ENCODE measurements around the gene POU2F1. TPM values are rescaled to one million over a fixed set of nuclear protein-coding genes. Genes with fewer than 3 reads are reported as not detected.
"Not testable (repeated sequence)": the region's sequence is repeated elsewhere in the genome, so short reads cannot be mapped to it uniquely, and the experiment has no call there.

The POU2F1 gene
- total RNA-seq, 1 donor from 2014 or later, result 7.4 TPM

GRCh38 chr1:167292216-167292615, 71.5 kb downstream of the POU2F1 start:
- no peak for ATAC-seq (ENCODE audit: poor library complexity)
- intact Hi-C loops (cut with DNase I), result no loop called here
- DNase-seq, result no peak

- no peak for ATAC-seq (ENCODE audit: poor library complexity)
- intact Hi-C loops (cut with DNase I), result no loop called here
- DNase-seq, result no peak
These were observed 72.4 kb downstream of the POU2F1 start for GRCh38 chr1:167293057-167293456.

DNA sequence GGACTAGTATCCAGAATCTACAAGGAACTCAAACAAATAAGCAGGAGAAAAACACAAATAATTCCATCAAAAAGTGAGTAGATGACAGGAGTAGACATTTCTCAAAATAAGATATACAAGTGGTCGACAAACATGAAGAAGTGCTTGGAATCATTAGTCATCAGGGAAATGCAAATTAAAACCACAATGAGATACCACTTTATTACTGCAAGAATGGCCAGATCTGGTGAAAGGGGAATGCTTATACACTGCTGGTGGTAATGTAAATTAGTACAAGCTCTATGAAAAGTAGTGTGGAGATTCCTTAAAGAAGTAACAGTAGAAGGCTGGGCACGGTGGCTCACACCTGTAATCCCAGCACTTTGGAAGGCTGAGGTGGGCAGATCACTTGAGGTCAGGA, 73.8 kb downstream of the POU2F1 start:
- ATAC-seq (ENCODE audit: poor library complexity) (no peak), DNase-seq (no peak)
- intact Hi-C loops (cut with DNase I), result no loop called here

- no peak for DNase-seq
- intact Hi-C loops (cut with DNase I), result no loop called here
- peak; percentile 88 for ATAC-seq (ENCODE audit: poor library complexity)
These were observed 76.8 kb downstream of the POU2F1 start for GRCh38 chr1:167297222-167298214.

DNA sequence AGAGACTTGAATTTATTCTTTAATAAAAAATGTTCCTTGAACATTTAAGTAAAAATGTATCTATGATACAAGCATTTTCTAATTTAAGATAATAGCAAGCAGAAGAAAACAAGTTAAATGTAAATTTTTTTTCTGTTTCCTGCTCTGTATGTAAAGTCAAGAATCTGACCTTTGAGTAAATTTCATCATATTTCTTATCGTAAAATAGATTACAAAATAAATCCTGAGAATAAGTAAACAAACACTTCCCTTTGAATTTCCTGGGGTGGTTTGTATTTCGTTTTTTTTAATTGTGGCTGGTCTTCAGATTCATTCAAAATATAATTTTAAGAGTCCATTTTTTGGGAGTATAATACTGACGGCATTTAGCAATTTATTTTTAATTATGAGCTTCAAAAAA, 77.6 kb downstream of the POU2F1 start:
- intact Hi-C loops (cut with DNase I), result no loop called here
- DNase-seq (no peak), ATAC-seq (ENCODE audit: poor library complexity) (no peak)

DNA sequence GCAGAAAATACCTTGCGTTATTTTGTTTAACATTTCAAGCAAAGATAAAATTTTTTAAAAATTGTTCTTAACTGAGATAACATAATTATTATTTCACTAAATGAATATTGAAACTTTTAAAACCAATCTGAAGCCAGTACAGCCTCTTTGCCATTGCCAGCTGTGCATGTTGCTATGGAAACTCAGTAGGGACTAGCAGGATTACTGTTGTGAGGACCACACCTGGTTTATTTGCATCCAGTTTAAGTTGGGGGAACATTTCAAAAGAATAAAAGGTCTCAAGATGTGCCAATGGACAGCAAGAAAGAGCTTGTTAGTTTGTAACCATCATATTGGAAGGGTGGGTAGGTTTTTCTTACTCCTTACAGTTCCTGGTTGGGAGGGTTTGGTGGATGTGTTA, 80.7 kb downstream of the POU2F1 start:
- DNase-seq, result no peak
- intact Hi-C loops (cut with DNase I), result no loop called here
- no peak for ATAC-seq (ENCODE audit: poor library complexity)

DNA sequence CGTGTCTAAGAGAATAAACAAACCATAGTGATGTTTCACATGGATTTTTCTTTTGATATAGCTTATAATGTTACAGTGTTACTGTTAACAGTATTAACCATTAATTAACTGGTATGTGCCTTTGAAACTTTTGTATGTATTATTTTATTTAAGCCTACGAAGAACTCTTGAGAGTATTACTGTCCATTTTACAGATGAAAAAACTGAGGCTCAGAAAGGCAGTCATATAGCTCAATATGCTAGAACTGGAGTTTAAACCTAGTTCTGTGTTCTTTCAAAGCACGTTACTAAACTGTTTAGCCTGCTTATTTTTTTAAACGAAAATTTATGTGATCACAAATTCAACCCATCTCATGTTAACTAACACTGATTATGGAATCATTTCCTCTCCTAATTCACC, 83.5 kb downstream of the POU2F1 start:
- intact Hi-C loops (cut with DNase I), result no loop called here
- ATAC-seq (ENCODE audit: poor library complexity), result no peak
- no peak for DNase-seq

DNA sequence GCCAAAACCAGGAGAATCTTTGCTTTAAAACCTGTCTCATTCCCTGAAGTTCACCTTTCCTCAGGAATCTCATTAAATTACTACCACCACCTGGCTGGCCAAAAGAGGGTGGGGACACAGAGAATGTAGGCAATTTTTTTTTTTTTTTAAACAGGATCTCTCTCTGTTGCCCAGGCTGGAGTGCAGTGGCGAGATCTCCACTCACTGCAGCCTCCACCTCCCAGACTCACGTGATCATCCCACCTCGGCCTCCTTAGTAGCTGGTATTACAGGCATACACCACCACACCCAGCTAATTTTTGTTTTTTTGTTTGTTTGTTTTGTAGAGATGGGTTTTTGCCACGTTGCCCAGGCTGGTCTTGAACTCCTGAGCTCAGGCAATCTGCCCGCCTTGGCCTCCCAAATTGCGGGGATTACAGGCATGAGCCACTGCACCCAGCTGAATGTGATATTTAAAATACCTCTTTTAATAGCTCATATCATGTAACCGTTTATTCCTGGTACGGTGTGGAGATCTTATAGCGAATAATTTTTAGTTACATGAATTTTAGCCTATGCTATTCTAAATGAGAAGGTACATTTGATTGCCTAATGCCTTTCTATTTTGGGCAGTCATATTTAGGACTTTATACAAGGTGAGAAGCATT, 84.5 kb downstream of the POU2F1 start:
- DNase-seq (no peak), ATAC-seq (ENCODE audit: poor library complexity) (no peak)
- intact Hi-C loops (cut with DNase I), result no loop called here

DNA sequence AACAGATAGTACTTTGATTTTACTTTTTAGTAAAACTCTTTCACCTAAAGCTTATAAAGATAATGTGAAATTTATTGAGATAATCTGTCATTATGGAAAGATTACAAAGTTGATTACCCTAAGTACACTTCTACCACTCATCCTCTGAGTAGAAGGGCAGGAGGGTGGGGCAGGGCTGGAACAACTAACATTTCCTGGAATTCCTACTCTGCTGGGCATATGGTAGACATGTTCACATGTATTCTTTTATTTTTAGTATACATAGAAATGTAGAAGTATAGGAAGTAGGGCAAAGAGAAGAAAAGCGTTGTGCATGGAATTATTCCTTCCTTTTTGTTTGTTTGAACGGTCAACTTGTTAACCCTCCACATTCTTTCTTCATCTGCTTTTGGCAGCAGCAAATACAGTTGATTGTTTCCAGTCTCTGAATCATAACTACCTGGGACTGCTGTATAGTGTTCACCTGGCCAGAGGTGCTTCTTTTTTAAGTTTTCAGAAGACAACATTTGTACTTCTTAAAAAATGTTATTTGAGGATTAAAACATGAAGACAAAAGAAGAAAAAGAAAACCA, 85.1 kb downstream of the POU2F1 start:
- DNase-seq, result no peak
- no peak for ATAC-seq (ENCODE audit: poor library complexity)
- intact Hi-C loops (cut with DNase I), result no loop called here

- no peak for ATAC-seq (ENCODE audit: poor library complexity)
- intact Hi-C loops (cut with DNase I), result no loop called here
- DNase-seq, result no peak
These were observed 90.0 kb downstream of the POU2F1 start for GRCh38 chr1:167310732-167311131.

DNA sequence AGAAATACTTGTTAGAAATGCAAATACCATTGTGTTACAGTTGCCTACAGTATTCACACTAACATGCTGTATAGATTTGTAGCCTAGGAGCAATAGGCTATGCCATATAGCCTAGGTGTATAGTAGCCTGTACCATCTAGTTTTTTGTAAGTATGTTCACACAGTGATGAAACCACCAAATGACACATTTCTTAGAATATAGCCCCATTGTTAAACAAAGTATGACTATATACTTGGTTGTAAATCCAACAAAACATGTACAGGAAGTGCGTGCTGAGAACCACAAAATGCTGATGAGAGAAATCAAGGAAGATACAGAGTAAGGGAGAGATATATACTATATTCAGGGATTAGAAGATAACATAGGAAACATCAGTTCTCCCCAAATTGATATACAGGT, 92.2 kb downstream of the POU2F1 start:
- DNase-seq (no peak), ATAC-seq (ENCODE audit: poor library complexity) (no peak)
- intact Hi-C loops (cut with DNase I), result no loop called here

GRCh38 chr1:167314671-167315070, 94.0 kb downstream of the POU2F1 start:
- DNase-seq, result no peak
- intact Hi-C loops (cut with DNase I), result no loop called here
- ATAC-seq (ENCODE audit: poor library complexity), result no peak

DNA sequence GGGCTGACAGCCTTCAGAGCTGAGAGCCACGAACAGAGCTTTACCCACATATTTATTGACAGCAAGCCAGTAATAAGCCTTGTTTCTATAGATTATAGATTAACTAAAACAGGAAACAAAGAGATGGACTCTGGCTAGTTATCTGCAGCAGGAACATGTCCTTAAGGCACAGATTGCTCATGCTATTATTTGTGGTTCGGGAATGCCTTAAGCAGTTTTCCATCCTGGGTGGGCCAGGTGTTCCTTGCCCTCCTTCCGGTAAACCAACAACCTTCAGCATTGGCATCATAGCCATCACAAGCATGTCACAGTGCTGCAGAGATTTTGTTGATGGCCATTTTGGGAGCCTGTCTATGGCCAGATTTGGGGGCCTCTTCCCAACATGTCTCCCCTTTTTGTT, 96.8 kb downstream of the POU2F1 start:
- ATAC-seq (ENCODE audit: poor library complexity), result no peak
- intact Hi-C loops (cut with DNase I), result no loop called here
- no peak for DNase-seq

GRCh38 chr1:167319206-167319605, 98.5 kb downstream of the POU2F1 start:
- ATAC-seq (ENCODE audit: poor library complexity); DNase-seq; intact Hi-C loops (cut with DNase I): not testable (repeated sequence)

- ATAC-seq (ENCODE audit: poor library complexity) (no peak), DNase-seq (no peak)
- intact Hi-C loops (cut with DNase I), result no loop called here
These were observed 101.8 kb downstream of the POU2F1 start for GRCh38 chr1:167322483-167322882.

- DNase-seq (no peak), ATAC-seq (ENCODE audit: poor library complexity) (no peak)
- intact Hi-C loops (cut with DNase I), result no loop called here
These were observed 104.5 kb downstream of the POU2F1 start for GRCh38 chr1:167325151-167325550.

DNA sequence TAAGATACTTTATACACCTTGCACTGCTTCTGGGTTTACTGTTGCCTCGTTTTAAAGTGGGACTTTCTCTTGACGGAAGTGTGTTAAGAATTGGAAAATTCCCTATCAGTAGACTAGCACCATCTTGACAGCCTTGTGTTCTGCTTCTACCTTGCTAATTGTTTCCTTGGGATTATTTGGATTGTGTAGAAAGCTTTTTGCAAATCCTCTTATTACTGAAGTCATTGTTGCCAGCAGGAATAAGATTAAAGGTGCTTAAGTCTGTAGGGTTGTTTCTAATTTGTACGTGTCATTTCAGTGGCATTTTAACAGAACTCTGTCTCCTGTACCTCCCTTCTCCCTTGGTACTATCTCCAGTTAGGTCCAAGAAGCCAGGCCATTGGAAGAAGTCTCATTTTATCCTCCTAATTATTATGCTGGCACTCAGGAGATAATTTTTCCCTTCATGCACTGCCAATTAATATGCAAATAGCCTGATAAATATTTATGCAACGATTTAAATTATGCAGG, 107.7 kb downstream of the POU2F1 start:
- no peak for ATAC-seq (ENCODE audit: poor library complexity)
- DNase-seq, result no peak
- intact Hi-C loops (cut with DNase I), result no loop called here

DNA sequence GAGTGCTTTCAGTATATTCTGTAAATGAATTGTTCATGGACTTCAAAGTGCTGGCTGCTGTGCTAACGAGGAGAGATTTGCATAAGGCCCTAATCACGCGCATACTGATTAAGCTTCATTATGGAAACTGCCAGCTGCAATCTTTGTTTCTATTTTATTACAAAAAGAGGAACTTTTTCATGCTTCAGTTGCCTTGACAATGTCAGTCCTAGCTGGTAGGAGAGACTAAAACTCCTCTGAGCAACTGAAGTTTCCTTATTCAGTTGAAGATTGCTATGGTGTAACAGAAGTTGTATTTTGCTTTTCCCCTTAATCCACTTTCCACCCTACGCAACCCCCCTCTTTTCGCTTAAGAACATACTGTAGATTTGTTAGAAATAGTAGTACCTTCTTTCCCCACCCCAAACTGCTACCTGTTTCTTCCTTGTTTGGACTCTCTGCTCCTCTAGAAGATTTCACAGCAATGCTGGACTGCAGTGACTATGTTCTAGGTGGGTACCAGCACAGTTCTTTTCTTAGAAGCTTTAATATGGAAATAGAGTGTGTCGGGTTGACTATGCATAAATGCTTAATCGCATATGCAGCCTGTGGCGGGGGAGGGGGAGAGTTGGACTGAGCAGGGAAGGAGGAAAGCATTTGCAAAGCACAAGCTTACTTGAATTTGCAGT, 108.3 kb downstream of the POU2F1 start:
- intact Hi-C loops (cut with DNase I), result no loop called here
- ATAC-seq (ENCODE audit: poor library complexity) (peak; percentile 55), DNase-seq (no peak)

Measured in Right ventricle myocardium superior (tissue), 1 donor.